Measurements from ENCODE around the gene AADAC. TPM values are rescaled to one million over a fixed set of nuclear protein-coding genes. Genes with fewer than 3 reads are reported as not detected.
"Not testable (repeated sequence)": the region's sequence is repeated elsewhere in the genome, so short reads cannot be mapped to it uniquely, and the experiment has no call there.

AADAC gene
- total RNA-seq, 6 experiments from 2014 or later: not detected

DNA sequence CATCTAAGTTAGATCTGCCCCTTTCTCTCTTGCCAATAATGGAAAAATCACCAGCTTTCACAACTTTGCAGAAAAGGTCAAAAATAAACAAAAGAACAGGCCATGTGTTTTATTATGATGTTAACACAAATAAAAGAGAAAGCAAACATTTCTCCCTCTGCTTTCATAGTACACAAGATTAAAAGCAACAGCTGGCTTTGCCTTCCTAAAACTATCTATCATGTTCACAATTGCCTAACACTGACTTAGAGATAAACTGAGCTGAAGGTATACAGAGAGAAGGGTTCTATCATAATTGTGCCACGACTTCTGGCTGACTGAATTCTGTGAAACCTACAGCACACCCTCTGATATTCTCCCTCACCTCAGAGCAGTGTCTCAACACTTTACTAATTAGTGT is 29.4 kb downstream of the AADAC start:
- Mint-ChIP-seq H3K9me3 (no peaks in the 10 kb centered on the region), H3K27ac (peak overlapping the region; percentile 8; the same call in 1 of the 2 replicates), H3K36me3 (ENCODE audit: low read depth) (0 out of 2 replicates have a peak, but pooled peaks cover 5% of the 10 kb centered on the region), H3K27me3 (ENCODE audit: insufficient read depth) (no peaks in the 10 kb centered on the region), H3K4me1 (ENCODE audit: low read depth) (peaks cover 30% of the 10 kb centered on the region), H3K4me3 (peak overlapping the region; percentile 32; the same call in 1 of the 2 replicates)
- TF ChIP-seq, protein P1, sequence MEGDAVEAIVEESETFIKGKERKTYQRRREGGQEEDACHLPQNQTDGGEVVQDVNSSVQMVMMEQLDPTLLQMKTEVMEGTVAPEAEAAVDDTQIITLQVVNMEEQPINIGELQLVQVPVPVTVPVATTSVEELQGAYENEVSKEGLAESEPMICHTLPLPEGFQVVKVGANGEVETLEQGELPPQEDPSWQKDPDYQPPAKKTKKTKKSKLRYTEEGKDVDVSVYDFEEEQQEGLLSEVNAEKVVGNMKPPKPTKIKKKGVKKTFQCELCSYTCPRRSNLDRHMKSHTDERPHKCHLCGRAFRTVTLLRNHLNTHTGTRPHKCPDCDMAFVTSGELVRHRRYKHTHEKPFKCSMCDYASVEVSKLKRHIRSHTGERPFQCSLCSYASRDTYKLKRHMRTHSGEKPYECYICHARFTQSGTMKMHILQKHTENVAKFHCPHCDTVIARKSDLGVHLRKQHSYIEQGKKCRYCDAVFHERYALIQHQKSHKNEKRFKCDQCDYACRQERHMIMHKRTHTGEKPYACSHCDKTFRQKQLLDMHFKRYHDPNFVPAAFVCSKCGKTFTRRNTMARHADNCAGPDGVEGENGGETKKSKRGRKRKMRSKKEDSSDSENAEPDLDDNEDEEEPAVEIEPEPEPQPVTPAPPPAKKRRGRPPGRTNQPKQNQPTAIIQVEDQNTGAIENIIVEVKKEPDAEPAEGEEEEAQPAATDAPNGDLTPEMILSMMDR (IDR thresholded peaks at IDR 0.05): no peak
- DNase-seq: no peak

DNA sequence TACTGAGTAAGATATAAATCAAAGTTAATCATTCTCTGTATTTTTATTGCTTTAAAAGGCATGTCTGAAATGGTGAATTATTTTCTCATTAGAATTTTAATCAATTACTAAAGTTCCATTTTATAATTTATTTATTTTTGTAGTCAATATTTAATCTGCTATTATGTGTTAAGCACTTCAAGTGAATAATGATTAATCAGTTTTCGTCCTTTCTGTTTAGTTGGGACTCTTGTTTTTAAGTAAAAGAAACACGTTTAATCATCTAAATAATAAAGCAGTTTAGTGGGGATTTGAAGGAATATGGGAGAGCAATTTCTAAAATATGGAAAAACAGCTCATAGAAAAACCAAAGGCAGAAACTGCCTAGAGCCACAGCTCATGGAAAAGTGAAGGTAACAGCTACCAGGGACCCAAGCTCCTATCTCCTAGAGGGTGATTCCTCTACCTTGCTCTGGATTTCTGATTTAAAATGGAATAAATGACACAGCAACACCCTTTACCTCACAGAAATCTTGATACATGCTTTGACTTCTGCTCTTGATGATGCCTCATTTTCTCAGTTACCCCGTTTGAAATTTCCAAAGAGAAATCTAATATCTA is 31.5 kb downstream of the AADAC start:
- H3K27ac Mint-ChIP-seq: no peak overlapping the region
- DNase-seq: no peak

GRCh38 chr3:151850065-151850464 is 36.1 kb downstream of the AADAC start:
- peaks cover 22% of the 10 kb centered on the region; the same call in 1 of the 2 replicates for H3K36me3 Mint-ChIP-seq (ENCODE audit: low read depth)
- not testable (repeated sequence) for H3K4me1 Mint-ChIP-seq (ENCODE audit: low read depth); H3K27ac Mint-ChIP-seq; H3K9me3 Mint-ChIP-seq; H3K4me3 Mint-ChIP-seq; H3K27me3 Mint-ChIP-seq (ENCODE audit: insufficient read depth); DNase-seq

More for the DNA sequence above, 31.5 kb downstream of the AADAC start:
- H3K4me3 Mint-ChIP-seq: no peak overlapping the region
- peaks cover 15% of the 10 kb centered on the region; the same call in 1 of the 2 replicates for H3K36me3 Mint-ChIP-seq (ENCODE audit: low read depth)
- H3K4me1 Mint-ChIP-seq (ENCODE audit: low read depth): peaks cover 30% of the 10 kb centered on the region
- TF ChIP-seq, protein P1 (IDR thresholded peaks at IDR 0.05): no peak
- H3K9me3 Mint-ChIP-seq: peaks cover 5% of the 10 kb centered on the region
- no peaks in the 10 kb centered on the region for H3K27me3 Mint-ChIP-seq (ENCODE audit: insufficient read depth)

- peaks cover 5% of the 10 kb centered on the region for H3K9me3 Mint-ChIP-seq
- peaks cover 18% of the 10 kb centered on the region; the same call in 1 of the 2 replicates for H3K36me3 Mint-ChIP-seq (ENCODE audit: low read depth)
- DNase-seq: no peak
- no peaks in the 10 kb centered on the region for H3K4me1 Mint-ChIP-seq (ENCODE audit: low read depth)
- H3K4me3 Mint-ChIP-seq: no peak overlapping the region
- H3K27ac Mint-ChIP-seq: no peak overlapping the region
- H3K27me3 Mint-ChIP-seq (ENCODE audit: insufficient read depth): no peaks in the 10 kb centered on the region
- TF ChIP-seq, protein P1 (IDR thresholded peaks at IDR 0.05): no peak
Observed at GRCh38 chr3:151852074-151852811, 38.3 kb downstream of the AADAC start.

- no peaks in the 10 kb centered on the region for H3K9me3 Mint-ChIP-seq
- 0 out of 2 replicates have a peak, but pooled peaks cover under 1% of the 10 kb centered on the region for H3K36me3 Mint-ChIP-seq (ENCODE audit: low read depth)
- no peak overlapping the region for H3K27ac Mint-ChIP-seq
- TF ChIP-seq, protein P1 (IDR thresholded peaks at IDR 0.05): no peak
- H3K4me3 Mint-ChIP-seq: no peak overlapping the region
- H3K4me1 Mint-ChIP-seq (ENCODE audit: low read depth): no peaks in the 10 kb centered on the region
- no peaks in the 10 kb centered on the region for H3K27me3 Mint-ChIP-seq (ENCODE audit: insufficient read depth)
- no peak for DNase-seq
Observed at GRCh38 chr3:151856118-151856517, 42.2 kb downstream of the AADAC start.

DNA sequence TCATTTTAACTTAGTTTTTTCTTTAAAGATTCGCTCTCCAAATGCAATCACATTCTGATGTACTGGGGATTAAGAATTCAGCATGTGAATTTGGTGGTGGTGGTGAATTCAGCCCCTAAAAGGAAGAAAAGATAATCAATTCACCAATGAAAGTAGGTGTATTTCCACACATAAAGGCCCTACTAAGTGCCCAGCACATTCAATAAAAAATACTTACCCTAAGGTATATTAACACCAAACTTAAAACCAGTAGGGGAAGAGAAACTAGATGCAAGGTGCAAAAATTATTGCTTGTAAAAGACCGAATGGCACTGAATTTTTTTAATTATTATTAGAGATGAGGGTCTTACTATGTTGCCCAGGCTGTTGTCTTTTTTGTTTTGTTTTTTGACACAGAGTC is 42.7 kb downstream of the AADAC start:
- no peaks in the 10 kb centered on the region for H3K9me3 Mint-ChIP-seq
- H3K4me1 Mint-ChIP-seq (ENCODE audit: low read depth): no peaks in the 10 kb centered on the region
- no peak overlapping the region for H3K4me3 Mint-ChIP-seq
- TF ChIP-seq, protein P1 (IDR thresholded peaks at IDR 0.05): no peak
- H3K36me3 Mint-ChIP-seq (ENCODE audit: low read depth): no peaks in the 10 kb centered on the region
- H3K27me3 Mint-ChIP-seq (ENCODE audit: insufficient read depth): no peaks in the 10 kb centered on the region
- H3K27ac Mint-ChIP-seq: no peak overlapping the region
- no peak for DNase-seq
